Smooth muscle cell (in vitro differentiated cells): ENCODE measurements around the gene UCP3. TPM values are rescaled to one million over a fixed set of nuclear protein-coding genes. Genes with fewer than 3 reads are reported as not detected.

Experiments used
- DNase-seq: peaks from one replicate; lab custom pipeline; 2025; ENCODE audit not compliant: unreplicated experiment; lab: John Stamatoyannopoulos, UW
- H2AFZ ChIP-seq: fragments of 200-600 bp; sonication (generic); 2 replicates; pipeline ENCODE4 v1.6.0; 2016; ENCODE audit warnings: antibody characterized with exemption, low read depth, mild to moderate bottlenecking
- H3F3A ChIP-seq: fragments of 200-600 bp; sonication (generic); 2 replicates; pipeline ENCODE4 v1.6.0; 2017; ENCODE audit warnings: antibody characterized with exemption, low read depth
- H3K27ac ChIP-seq: fragments of 200-600 bp; sonication (generic); 2 replicates; pipeline ENCODE4 v1.5.1; 2016; ENCODE audit warnings: low read depth, mild to moderate bottlenecking
- H3K27me3 ChIP-seq: fragments of 200-600 bp; sonication (generic); 2 replicates; pipeline ENCODE4 v1.6.1; 2016; ENCODE audit warnings: low read depth, mild to moderate bottlenecking
- H3K36me3 ChIP-seq: fragments of 200-600 bp; sonication (generic); 2 replicates; pipeline ENCODE4 v1.5.1; 2016; ENCODE audit warnings: low read depth
- H3K4me1 ChIP-seq: fragments of 200-600 bp; sonication (generic); 2 replicates; pipeline ENCODE4 v1.5.1; 2016; ENCODE audit warnings: low read depth
- H3K4me2 ChIP-seq: fragments of 200-600 bp; sonication (generic); 2 replicates; pipeline ENCODE4 v1.6.0; 2016; ENCODE audit warnings: mild to moderate bottlenecking
- H3K4me3 ChIP-seq: fragments of 200-600 bp; sonication (generic); 2 replicates; pipeline ENCODE4 v1.5.1; 2016; ENCODE audit warnings: mild to moderate bottlenecking
- H3K79me2 ChIP-seq: fragments of 200-600 bp; sonication (generic); 2 replicates; pipeline ENCODE4 v1.6.0; 2016; ENCODE audit warnings: low read depth, mild to moderate bottlenecking
- H3K9ac ChIP-seq: fragments of 200-600 bp; sonication (generic); 2 replicates; pipeline ENCODE4 v1.6.0; 2016; ENCODE audit warnings: low read depth
- H3K9me3 ChIP-seq: fragments of 200-600 bp; sonication (generic); replicated peaks from 2 replicates; pipeline ENCODE4 v1.5.1; 2016; ENCODE audit warnings: low read depth
- H4K20me1 ChIP-seq: fragments of 200-600 bp; sonication (generic); 2 replicates; pipeline ENCODE4 v1.6.0; 2016; ENCODE audit warnings: low read depth
- WGBS: methylation state at CpG from one replicate; pipeline ENCODE4 v1.1.7; 2016; ENCODE audit warnings: low lambda C conversion rate; 5-methylcytosine and 5-hydroxymethylcytosine counted together
- polyA plus RNA-seq: library from polyadenylated mRNA; unstranded; fragments of >200 nt; fragmentation: Nextera tagmentation; extraction: Ambion mirVana; gene quantifications from 2 replicates; pipeline ENCODE4 v1.2.1, GENCODE V29; 2016
- total RNA-seq: library from RNA; depleted of rRNA; stranded (reverse); fragments of >200 nt; gene quantifications from 2 replicates; pipeline ENCODE4 v1.2.3, GENCODE V29; 2014
- TF ChIP-seq, protein P1 (sequence below): fragments of 200-600 bp; sonication (generic); IDR thresholded peaks from 2 replicates; pipeline ENCODE4 v1.5.1; 2017; ENCODE audit warnings: borderline replicate concordance, mild to moderate bottlenecking, antibody characterized with exemption; ENCODE audit not compliant: insufficient read depth, poor library complexity, severe bottlenecking

The UCP3 gene
- total and polyA plus RNA-seq, 2 experiments from 2014 or later = 0.85 to 0.88 TPM

GRCh38 chr11:73983741-73984538 is 24.9 kb downstream of the UCP3 start:
- no peak overlapping the region for H3K9ac ChIP-seq
- no peak overlapping the region for H3K27ac ChIP-seq

GRCh38 chr11:73982990-73983740 is 25.7 kb downstream of the UCP3 start:
- no peak overlapping the region for H3K27ac ChIP-seq
- peak overlapping the region; percentile 58 for H3K4me3 ChIP-seq
- H3K27me3 ChIP-seq = no peaks in the 10 kb centered on the region
- H3K9ac ChIP-seq = no peak overlapping the region
- H3K9me3 ChIP-seq = no peaks in the 10 kb centered on the region
- TF ChIP-seq, protein P1, sequence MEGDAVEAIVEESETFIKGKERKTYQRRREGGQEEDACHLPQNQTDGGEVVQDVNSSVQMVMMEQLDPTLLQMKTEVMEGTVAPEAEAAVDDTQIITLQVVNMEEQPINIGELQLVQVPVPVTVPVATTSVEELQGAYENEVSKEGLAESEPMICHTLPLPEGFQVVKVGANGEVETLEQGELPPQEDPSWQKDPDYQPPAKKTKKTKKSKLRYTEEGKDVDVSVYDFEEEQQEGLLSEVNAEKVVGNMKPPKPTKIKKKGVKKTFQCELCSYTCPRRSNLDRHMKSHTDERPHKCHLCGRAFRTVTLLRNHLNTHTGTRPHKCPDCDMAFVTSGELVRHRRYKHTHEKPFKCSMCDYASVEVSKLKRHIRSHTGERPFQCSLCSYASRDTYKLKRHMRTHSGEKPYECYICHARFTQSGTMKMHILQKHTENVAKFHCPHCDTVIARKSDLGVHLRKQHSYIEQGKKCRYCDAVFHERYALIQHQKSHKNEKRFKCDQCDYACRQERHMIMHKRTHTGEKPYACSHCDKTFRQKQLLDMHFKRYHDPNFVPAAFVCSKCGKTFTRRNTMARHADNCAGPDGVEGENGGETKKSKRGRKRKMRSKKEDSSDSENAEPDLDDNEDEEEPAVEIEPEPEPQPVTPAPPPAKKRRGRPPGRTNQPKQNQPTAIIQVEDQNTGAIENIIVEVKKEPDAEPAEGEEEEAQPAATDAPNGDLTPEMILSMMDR = no peak
- peak; percentile 71 for DNase-seq
- H3K36me3 ChIP-seq = no peaks in the 10 kb centered on the region
- H4K20me1 ChIP-seq = no peaks in the 10 kb centered on the region
- no peaks in the 10 kb centered on the region for H3K79me2 ChIP-seq
- H3F3A ChIP-seq = no peaks in the 10 kb centered on the region
- peak overlapping the region; percentile 91 for H3K4me2 ChIP-seq
- peak overlapping the region; percentile 79 for H2AFZ ChIP-seq
- 3% methylated on average over 52 of the region's 56 CpGs for WGBS
- H3K4me1 ChIP-seq = no peaks in the 10 kb centered on the region

More at GRCh38 chr11:73983741-73984538, 24.9 kb downstream of the UCP3 start:
- TF ChIP-seq, protein P1 = no peak
- H3K27me3 ChIP-seq = no peaks in the 10 kb centered on the region
- H2AFZ ChIP-seq = peak overlapping the region; percentile 79
- H3F3A ChIP-seq = no peaks in the 10 kb centered on the region
- no peaks in the 10 kb centered on the region for H3K36me3 ChIP-seq
- no peaks in the 10 kb centered on the region for H3K79me2 ChIP-seq
- H3K4me3 ChIP-seq = peak overlapping the region; percentile 58
- 74% methylated on average over 18 of the region's 18 CpGs for WGBS
- H3K4me2 ChIP-seq = peak overlapping the region; percentile 91
- no peaks in the 10 kb centered on the region for H4K20me1 ChIP-seq
- DNase-seq = no peak
- no peaks in the 10 kb centered on the region for H3K9me3 ChIP-seq
- H3K4me1 ChIP-seq = no peaks in the 10 kb centered on the region

DNA sequence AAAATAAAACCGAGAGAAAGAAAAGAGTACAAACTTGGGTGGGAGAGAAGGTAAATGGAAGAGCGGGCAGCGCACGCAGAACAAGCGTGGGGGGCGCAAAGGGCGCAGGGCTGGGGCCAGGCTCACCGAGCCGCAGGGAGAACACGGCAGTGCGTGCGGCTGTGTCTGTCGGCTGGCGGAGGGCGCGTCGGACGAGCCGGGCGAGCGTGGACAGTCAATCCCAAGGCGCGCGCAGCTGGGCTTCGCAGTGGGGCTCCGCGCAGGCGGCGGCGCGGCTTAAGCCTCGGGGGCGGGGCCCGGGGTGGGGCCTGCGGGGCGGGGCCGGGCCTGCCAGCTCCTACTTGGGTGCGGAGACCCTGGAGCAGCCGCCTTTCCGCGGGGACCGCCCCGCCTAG is 26.3 kb downstream of the UCP3 start, which contains the start of gene UCP2:
Gene UCP2, minus strand, starts transcription at position 249 of the 395 bp plus-strand sequence. CDS start 4,465 bp downstream, outside the sequence.
- Histone ChIP-seq H2AFZ (peak within 1 kb of the TSS; percentile 87), H3K9me3 (no peaks in the 10 kb centered on the region), H3F3A (no peaks in the 10 kb centered on the region), H3K4me3 (peak within 1 kb of the TSS; percentile 58), H4K20me1 (no peaks in the 10 kb centered on the region), H3K36me3 (no peaks in the 10 kb centered on the region), H3K9ac (no peak within 1 kb of the TSS), H3K4me1 (no peaks in the 10 kb centered on the region), H3K27me3 (no peaks in the 10 kb centered on the region), H3K79me2 (no peaks in the 10 kb centered on the region), H3K4me2 (peak within 1 kb of the TSS; percentile 91), H3K27ac (no peak within 1 kb of the TSS)
- peak; percentile 71 for DNase-seq
- 4% methylated on average over 22 of the region's 43 CpGs for WGBS
- TF ChIP-seq, protein P1 = no peak
